ENCODE measurements around the gene SLC17A8. TPM values are rescaled to one million over a fixed set of nuclear protein-coding genes. Genes with fewer than 3 reads are reported as not detected.

SLC17A8 gene
- total and polyA plus RNA-seq, 4 donors: 0.02 to 14.8 (median 0.24) TPM

DNA sequence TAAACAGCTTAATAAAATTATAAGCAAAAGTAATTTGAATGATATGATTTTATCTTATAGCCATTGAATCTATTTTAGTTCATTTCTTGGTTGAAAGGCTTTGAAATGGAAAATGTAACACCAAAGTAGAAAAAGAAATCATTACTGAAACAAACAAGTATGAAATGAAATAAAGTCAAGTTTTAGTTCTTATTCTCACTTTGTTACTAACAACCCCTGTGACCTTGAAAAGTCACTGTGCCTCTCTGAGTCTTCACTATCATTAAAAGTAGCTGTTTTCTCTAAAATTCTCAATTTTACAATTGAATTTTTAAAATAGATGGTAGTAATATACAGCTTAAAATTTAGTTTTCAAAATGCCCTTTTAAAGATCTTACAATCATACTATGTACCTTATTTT lies 32.4 kb upstream of the SLC17A8 start:
- TF ChIP-seq, protein P1, sequence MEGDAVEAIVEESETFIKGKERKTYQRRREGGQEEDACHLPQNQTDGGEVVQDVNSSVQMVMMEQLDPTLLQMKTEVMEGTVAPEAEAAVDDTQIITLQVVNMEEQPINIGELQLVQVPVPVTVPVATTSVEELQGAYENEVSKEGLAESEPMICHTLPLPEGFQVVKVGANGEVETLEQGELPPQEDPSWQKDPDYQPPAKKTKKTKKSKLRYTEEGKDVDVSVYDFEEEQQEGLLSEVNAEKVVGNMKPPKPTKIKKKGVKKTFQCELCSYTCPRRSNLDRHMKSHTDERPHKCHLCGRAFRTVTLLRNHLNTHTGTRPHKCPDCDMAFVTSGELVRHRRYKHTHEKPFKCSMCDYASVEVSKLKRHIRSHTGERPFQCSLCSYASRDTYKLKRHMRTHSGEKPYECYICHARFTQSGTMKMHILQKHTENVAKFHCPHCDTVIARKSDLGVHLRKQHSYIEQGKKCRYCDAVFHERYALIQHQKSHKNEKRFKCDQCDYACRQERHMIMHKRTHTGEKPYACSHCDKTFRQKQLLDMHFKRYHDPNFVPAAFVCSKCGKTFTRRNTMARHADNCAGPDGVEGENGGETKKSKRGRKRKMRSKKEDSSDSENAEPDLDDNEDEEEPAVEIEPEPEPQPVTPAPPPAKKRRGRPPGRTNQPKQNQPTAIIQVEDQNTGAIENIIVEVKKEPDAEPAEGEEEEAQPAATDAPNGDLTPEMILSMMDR (IDR thresholded peaks at IDR 0.05; ENCODE audit: control extremely low read depth, extremely low read depth): no peak
- no peaks in the 10 kb centered on the region for H3K4me1 ChIP-seq (ENCODE audit: control insufficient read depth in 5 of 5, insufficient read depth in 5 of 5, low read length in 5 of 5)
- no peak overlapping the region for H3K27ac ChIP-seq (ENCODE audit: low read depth in 1 of 2, low read length in 1 of 2)
- H3K27me3 ChIP-seq (ENCODE audit: control insufficient read depth in 3 of 3, insufficient read depth in 3 of 3, low read length in 2 of 3): no peaks in the 10 kb centered on the region
- H3K9ac ChIP-seq (ENCODE audit: insufficient read depth in 1 of 2, low read length in 2 of 2): no peak overlapping the region
- H3K36me3 ChIP-seq (ENCODE audit: control insufficient read depth in 4 of 4, insufficient read depth in 4 of 4, low read length in 4 of 4): peaks cover 7 to 12% (median 9%) of the 10 kb centered on the region in 4 donors
- DNase-seq (no peak), ATAC-seq (ENCODE audit: insufficient read depth, low FRiP score) (no peak)
- peaks cover 0 to 2% (median 0%) of the 10 kb centered on the region in 4 donors for H3K9me3 ChIP-seq (ENCODE audit: control insufficient read depth in 4 of 4, insufficient read depth in 3 of 4, low read length in 3 of 4)
- no peak overlapping the region for H3K4me3 ChIP-seq

DNA sequence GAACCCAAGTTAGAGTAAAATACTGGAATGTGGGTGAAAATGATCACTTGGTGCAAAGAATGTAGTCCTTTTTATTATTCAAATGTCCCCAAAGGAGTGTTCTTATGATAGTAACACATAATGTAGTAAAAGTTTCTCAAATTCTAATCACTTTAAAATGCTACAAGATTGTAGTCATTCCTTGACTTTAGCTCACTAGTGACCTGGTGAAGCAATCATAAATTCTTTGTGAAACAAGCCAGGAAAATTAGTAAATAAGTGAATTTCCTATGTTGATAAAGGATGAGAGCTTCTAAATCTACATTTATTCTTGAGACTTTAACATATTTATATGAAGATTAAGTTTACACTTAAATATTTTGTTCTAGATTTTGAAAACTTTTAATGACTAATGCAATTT lies 30.7 kb upstream of the SLC17A8 start:
- Histone ChIP-seq H3K36me3 (ENCODE audit: control insufficient read depth in 4 of 4, insufficient read depth in 4 of 4, low read length in 4 of 4) (peaks cover 11 to 15% (median 13%) of the 10 kb centered on the region in 4 donors), H3K27ac (ENCODE audit: low read depth in 1 of 2, low read length in 1 of 2) (no peak overlapping the region), H3K9me3 (ENCODE audit: control insufficient read depth in 4 of 4, insufficient read depth in 3 of 4, low read length in 3 of 4) (no peaks in the 10 kb centered on the region), H3K4me1 (ENCODE audit: control insufficient read depth in 5 of 5, insufficient read depth in 5 of 5, low read length in 5 of 5) (no peaks in the 10 kb centered on the region), H3K9ac (ENCODE audit: insufficient read depth in 1 of 2, low read length in 2 of 2) (no peak overlapping the region), H3K27me3 (ENCODE audit: control insufficient read depth in 3 of 3, insufficient read depth in 3 of 3, low read length in 2 of 3) (no peaks in the 10 kb centered on the region), H3K4me3 (no peak overlapping the region)
- TF ChIP-seq, protein P1 (IDR thresholded peaks at IDR 0.05; ENCODE audit: control extremely low read depth, extremely low read depth): no peak
- DNase-seq (no peak), ATAC-seq (ENCODE audit: insufficient read depth, low FRiP score) (no peak)

DNA sequence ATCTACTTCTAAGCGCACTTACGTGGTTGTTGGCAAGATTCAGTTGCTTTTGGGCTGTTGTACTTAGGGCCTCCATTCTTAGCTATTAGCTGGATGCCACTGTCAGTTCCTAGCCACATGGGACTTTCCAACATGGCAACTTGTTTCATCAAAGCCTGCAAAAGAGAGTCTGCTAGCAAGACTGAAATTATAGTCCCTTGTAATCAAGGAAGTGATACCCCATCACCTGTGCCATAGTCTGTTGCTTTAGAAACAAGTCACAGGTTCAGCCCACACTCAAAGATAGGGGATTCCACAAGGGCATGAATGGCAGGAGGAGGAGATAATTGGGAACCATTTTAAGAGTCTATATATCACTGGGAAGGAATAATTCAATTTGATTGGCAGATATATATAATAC lies 27.1 kb upstream of the SLC17A8 start:
- Histone ChIP-seq H3K4me3 (no peak overlapping the region), H3K36me3 (ENCODE audit: control insufficient read depth in 4 of 4, insufficient read depth in 4 of 4, low read length in 4 of 4) (peaks cover 12 to 26% (median 18%) of the 10 kb centered on the region in 4 donors), H3K27me3 (ENCODE audit: control insufficient read depth in 3 of 3, insufficient read depth in 3 of 3, low read length in 2 of 3) (no peaks in the 10 kb centered on the region), H3K9ac (ENCODE audit: insufficient read depth in 1 of 2, low read length in 2 of 2) (no peak overlapping the region), H3K4me1 (ENCODE audit: control insufficient read depth in 5 of 5, insufficient read depth in 5 of 5, low read length in 5 of 5) (no peaks in the 10 kb centered on the region), H3K27ac (ENCODE audit: low read depth in 1 of 2, low read length in 1 of 2) (no peak overlapping the region), H3K9me3 (ENCODE audit: control insufficient read depth in 4 of 4, insufficient read depth in 3 of 4, low read length in 3 of 4) (no peaks in the 10 kb centered on the region)
- ATAC-seq (ENCODE audit: insufficient read depth, low FRiP score) (no peak), DNase-seq (no peak)
- WGBS, 2 donors: 93 to 100% methylated on average over 2 of the region's 2 CpGs
- TF ChIP-seq, protein P1 (IDR thresholded peaks at IDR 0.05; ENCODE audit: control extremely low read depth, extremely low read depth): no peak

DNA sequence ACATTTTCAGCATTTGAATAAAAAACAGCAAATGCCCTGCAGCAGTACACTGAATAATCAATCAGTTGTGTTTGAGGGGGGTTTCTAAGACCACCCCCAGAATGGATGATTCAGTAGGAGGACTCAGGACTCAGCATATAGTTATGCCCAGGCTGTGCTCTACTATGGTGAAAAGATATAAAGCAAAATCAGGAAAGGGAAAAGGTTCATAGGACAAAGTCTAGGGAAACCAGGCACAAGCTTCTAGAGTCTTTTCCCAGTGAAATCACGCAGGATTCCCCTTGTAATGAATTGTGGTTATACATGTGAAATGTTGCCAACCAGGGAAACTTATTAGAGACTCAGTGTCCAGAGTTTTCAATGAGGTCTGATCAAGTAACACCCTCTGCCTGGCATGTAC lies 25.0 kb upstream of the SLC17A8 start:
- TF ChIP-seq, protein P1 (IDR thresholded peaks at IDR 0.05; ENCODE audit: control extremely low read depth, extremely low read depth): no peak
- Histone ChIP-seq H3K27me3 (ENCODE audit: control insufficient read depth in 3 of 3, insufficient read depth in 3 of 3, low read length in 2 of 3) (no peaks in the 10 kb centered on the region), H3K9ac (ENCODE audit: insufficient read depth in 1 of 2, low read length in 2 of 2) (no peak overlapping the region), H3K4me3 (no peak overlapping the region), H3K27ac (ENCODE audit: low read depth in 1 of 2, low read length in 1 of 2) (no peak overlapping the region), H3K36me3 (ENCODE audit: control insufficient read depth in 4 of 4, insufficient read depth in 4 of 4, low read length in 4 of 4) (peaks cover 13 to 29% (median 24%) of the 10 kb centered on the region in 4 donors), H3K4me1 (ENCODE audit: control insufficient read depth in 5 of 5, insufficient read depth in 5 of 5, low read length in 5 of 5) (no peaks in the 10 kb centered on the region), H3K9me3 (ENCODE audit: control insufficient read depth in 4 of 4, insufficient read depth in 3 of 4, low read length in 3 of 4) (no peaks in the 10 kb centered on the region)
- no peak for DNase-seq
- WGBS, 2 donors: 89 to 95% methylated on average over 1 of the region's 1 CpG
- ATAC-seq (ENCODE audit: insufficient read depth, low FRiP score): no peak

All from lung (tissue), 12 donors.